ENCODE results near the gene C1QL1.
A peak's percentile ranks its signal among the peaks of the same experiment; 100 is the strongest.

C1QL1 gene

DNA sequence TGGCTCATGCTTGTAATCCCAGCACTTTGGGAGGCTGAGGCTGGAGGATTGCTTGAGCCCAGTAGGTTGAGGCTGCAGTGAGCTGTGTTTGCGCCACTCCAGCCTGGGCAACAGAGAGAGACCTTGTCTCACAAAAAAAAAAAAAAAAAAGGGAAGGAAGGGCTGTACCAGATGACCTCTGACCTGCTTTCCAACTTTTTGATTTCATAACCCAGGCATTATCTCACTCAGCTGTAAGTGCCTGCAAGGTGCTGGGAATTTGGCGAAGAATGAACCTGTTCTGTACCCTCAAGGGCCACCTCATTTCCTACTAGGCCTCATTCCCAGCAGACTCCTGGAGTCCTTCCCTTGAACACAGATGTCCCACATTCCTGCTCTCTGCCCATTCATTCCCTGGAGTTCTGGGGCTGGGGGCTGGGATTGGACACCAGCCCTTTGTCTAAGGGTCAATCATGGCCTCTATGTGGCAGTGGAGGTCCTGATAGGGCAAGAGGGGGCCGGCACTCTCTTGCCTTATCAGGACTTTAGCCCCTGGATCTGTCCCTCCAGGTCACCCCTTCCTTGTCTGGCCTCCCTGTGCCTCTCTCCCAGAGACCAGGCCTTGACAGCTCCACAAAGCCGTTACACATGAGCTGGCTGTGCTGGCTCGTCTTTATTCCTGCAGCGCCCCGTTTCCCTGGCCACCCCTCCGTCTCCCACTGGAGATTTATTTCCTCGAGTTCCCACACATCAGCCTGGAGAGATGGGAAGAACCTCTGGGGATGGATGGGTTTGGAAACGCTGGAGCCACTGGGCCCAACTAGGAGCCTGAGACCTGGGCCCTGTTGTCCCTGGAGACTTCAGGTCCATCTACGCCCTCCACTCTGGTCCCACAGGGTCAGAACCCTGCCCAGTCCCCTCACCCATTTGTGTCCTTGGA is 52.0 kb downstream of the C1QL1 start:
- DNase-seq (ENCODE audit: low read depth in 2 of 3, low spot score in 2 of 3) = no peak

GRCh38 chr17:44915321-44915726 is 52.8 kb downstream of the C1QL1 start, which contains the start of gene GFAP:
TSS of gene GFAP (minus strand) at chr17:44915500. CDS start at chr17:44915486, 14 bp downstream.
- no peak for DNase-seq (ENCODE audit: low read depth in 2 of 3, low spot score in 2 of 3)

- DNase-seq (ENCODE audit: low read depth in 2 of 3, low spot score in 2 of 3) = no peak
Measured at GRCh38 chr17:44914698-44915271, 53.3 kb downstream of the C1QL1 start.

GRCh38 chr17:44914148-44914547 is 54.0 kb downstream of the C1QL1 start:
- DNase-seq (ENCODE audit: low read depth in 2 of 3, low spot score in 2 of 3) = no peak

DNA sequence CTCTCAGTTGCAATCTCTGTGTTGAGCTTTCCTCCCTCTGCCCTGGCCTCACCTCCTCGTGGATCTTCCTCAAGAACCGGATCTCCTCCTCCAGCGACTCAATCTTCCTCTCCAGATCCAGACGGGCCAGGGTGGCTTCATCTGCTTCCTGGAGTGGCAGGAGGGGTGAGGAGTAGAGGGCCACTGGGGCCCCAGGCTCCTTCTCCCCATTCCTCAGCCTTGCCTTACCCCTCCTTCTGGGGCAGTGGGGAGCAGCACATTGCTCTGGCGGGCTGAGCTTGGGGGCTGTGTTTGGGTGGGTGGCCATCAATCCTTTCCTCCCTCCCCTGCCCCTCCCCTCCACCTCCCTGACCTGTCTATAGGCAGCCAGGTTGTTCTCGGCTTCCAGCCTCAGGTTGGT is 54.4 kb downstream of the C1QL1 start:
- DNase-seq (ENCODE audit: low read depth in 2 of 3, low spot score in 2 of 3) = no peak

- no peak for DNase-seq (ENCODE audit: low read depth in 2 of 3, low spot score in 2 of 3)
Measured at GRCh38 chr17:44912763-44913544, 55.1 kb downstream of the C1QL1 start.

DNA sequence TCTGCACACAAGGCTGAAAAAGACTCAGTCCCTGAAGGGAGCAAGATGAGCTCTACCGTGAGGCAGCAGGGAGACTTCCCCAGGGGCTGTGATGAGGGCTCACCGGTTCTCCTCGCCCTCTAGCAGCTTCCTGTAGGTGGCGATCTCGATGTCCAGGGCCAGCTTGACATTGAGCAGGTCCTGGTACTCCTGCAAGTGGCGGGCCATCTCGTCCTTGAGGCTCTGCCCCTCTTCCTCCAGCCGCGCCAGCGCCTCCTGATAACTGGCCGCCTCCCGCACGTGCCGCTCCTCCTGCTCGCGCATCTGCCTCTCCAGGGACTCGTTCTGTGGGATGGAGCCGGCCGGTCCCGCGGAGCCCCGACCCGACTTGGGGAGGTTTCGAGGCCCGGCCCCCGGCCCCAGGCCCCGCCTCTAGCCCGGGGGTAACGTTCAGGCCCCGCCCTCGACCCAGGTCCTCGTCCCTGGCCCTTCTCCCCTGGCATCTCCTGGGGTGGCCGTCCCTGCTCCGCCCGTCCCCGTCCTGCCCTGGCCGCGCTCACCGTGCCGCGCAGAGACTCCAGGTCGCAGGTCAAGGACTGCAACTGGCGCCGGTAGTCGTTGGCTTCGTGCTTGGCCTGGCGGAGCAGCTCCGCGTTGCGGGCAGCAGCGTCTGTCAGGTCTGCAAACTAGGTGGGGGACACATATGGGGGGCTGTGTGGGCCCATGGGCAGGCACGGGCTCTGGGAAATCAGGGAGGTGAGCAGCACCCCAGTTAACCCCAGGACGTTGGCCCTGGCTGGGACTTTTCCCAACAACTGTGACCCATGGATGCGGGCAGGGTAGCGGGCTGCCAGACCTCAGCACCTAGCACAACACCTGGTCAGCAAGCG is 56.7 kb downstream of the C1QL1 start:
- peak in 1 of 3 experiments; percentile 9 for DNase-seq (ENCODE audit: low read depth in 2 of 3, low spot score in 2 of 3)

DNA sequence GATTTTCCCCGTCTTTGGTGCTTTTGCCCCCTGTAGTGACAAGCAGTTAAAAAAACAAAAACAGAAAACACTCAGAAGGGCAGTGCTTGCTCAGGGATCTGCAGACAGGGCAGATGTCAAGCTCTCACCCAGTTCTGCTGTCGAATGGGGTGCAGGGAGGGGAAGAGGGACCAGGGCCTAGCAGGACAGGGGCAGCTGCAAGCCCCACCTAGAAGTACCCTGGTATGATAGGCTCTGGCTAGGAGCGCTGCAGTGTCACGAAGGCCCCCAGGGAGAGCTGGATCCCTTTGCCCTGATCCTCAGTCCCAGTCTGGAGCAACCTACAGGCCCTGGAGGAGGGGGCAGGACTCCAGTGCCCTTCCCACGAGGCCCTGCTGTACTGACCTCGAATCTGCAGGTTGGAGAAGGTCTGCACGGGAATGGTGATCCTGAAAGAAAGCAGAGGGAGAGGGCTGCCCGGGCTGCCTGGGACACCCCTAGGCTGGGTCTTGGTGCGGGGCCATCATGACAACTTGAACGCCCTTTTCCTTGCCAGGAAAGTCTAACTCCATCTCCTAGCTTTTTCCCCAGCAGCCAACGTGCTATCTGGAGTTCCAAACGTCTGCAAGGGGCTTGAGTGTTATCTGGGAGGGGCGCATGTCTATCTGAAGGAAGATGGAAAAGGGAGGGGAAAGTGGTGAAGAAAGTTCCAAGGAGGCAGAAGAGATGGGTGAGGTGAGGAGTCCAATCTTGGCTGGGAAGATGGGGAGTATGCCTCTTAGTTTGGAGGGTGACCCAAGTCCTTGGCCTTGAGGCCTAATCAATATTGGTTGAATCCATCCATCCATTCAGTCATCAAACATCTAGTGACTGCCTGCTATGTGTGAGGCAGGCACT is 57.6 kb downstream of the C1QL1 start:
- DNase-seq (ENCODE audit: low read depth in 2 of 3, low spot score in 2 of 3) = no peak
